HCEC 1CT (cell line): Measurements from ENCODE around the gene MAPKAPK3.
A peak's percentile ranks its signal among the peaks of the same experiment; 100 is the strongest.

ENCODE experiments used
- DNase-seq: peaks from one replicate; pipeline ENCODE4 v3.0.0-alpha.2; 2017

Gene MAPKAPK3

GRCh38 chr3:50609763-50610085 is 7.2 kb upstream of the MAPKAPK3 start:
- DNase-seq, result no peak

GRCh38 chr3:50610181-50610971 is 6.6 kb upstream of the MAPKAPK3 start:
- no peak for DNase-seq

GRCh38 chr3:50610992-50611463 is 5.9 kb upstream of the MAPKAPK3 start:
- no peak for DNase-seq

GRCh38 chr3:50611464-50612233 is 5.3 kb upstream of the MAPKAPK3 start, which contains the start of gene CISH:
CISH (minus strand) TSS chr3:50611774; CDS start chr3:50611650, 124 bp downstream.
- DNase-seq, result peak; percentile 92

- DNase-seq, result no peak
Measured at GRCh38 chr3:50612234-50612882, 4.6 kb upstream of the MAPKAPK3 start.

- DNase-seq, result no peak
Measured at GRCh38 chr3:50612970-50613846, 3.7 kb upstream of the MAPKAPK3 start.

- no peak for DNase-seq
Measured at GRCh38 chr3:50615190-50615589, 1.8 kb upstream of the MAPKAPK3 start.

- DNase-seq, result peak; percentile 77
Measured at GRCh38 chr3:50616003-50616769, 765 bp upstream of the MAPKAPK3 start.

GRCh38 chr3:50616770-50617095 is 218 bp upstream of the MAPKAPK3 start:
- peak; percentile 87 for DNase-seq

GRCh38 chr3:50617911-50618481 is 1.0 kb downstream of the MAPKAPK3 start:
- no peak for DNase-seq

GRCh38 chr3:50620420-50620819 is 3.5 kb downstream of the MAPKAPK3 start:
- no peak for DNase-seq

- no peak for DNase-seq
Measured at GRCh38 chr3:50620820-50621219, 3.9 kb downstream of the MAPKAPK3 start.

GRCh38 chr3:50622881-50623280 is 5.9 kb downstream of the MAPKAPK3 start:
- no peak for DNase-seq

GRCh38 chr3:50623840-50624474 is 7.0 kb downstream of the MAPKAPK3 start:
- no peak for DNase-seq

GRCh38 chr3:50624634-50625033 is 7.7 kb downstream of the MAPKAPK3 start:
- no peak for DNase-seq

GRCh38 chr3:50625231-50626182 is 8.6 kb downstream of the MAPKAPK3 start:
- DNase-seq, result no peak

GRCh38 chr3:50626401-50626800 is 9.4 kb downstream of the MAPKAPK3 start:
- no peak for DNase-seq

GRCh38 chr3:50627407-50628051 is 10.6 kb downstream of the MAPKAPK3 start:
- DNase-seq, result peak; percentile 80

- no peak for DNase-seq
Measured at GRCh38 chr3:50628601-50629000, 11.7 kb downstream of the MAPKAPK3 start.
